GM12865 (cell line): ENCODE results near the gene ARHGAP20.

ENCODE experiments used
- DNase-seq: peaks from one replicate; pipeline ENCODE4 v3.0.0; 2010; ENCODE audit warnings: low read depth
- H3K4me3 ChIP-seq: 2 replicates; pipeline ENCODE4 v1.5.1; 2011; ENCODE audit warnings: mild to moderate bottlenecking, low read depth, low read length, control low read depth
- CTCF ChIP-seq: IDR thresholded peaks from 2 replicates; pipeline ENCODE4 v1.5.1; 2011; ENCODE audit warnings: low read length, control low read depth, low read depth, inconsistent platforms; ENCODE audit not compliant: insufficient read depth; ENCODE audit errors: missing control alignments

Gene ARHGAP20

DNA sequence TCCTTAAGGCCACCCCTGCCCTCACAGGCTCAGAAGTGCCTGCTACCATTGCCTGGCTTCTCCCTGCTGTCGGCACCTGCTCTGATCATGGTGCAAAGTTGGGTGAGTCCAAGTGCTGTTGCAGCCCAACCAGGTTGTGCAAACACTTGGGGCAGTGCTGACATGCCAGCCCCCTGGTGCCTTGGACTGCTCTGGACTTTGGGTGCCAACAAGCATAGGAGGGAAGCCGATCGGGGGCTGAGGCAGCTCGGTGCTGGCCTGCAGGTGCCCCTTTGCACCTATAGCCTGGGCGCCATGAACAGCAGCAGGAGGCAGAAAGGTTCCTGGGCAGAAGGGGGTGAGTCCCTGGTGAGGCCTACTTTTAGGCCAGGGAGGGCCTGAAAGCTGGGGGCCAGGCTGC lies 113.0 kb downstream of the ARHGAP20 start:
- no peak for TF ChIP-seq CTCF
- H3K4me3 ChIP-seq = no peak overlapping the region
- DNase-seq = no peak

DNA sequence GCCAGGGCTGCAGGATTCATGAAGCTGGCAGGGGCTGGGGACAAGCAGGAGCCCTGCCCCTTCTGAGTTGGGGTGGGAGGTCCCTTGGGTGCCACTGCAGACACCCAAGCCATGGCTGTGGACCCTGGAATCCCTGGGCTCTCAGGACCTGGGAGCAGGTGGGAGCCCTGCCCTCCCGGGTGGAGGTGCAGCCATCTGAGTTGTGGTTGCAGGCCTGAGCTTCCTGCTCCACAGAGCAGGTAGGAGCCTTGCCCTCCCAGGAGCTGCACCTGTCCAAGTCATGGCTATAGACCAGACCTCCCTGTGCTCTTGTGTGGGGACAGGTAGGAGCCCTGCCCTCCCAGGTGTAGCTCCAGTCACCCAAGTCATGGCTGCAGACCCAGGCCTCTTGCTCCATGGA lies 113.5 kb downstream of the ARHGAP20 start:
- no peak for DNase-seq
- TF ChIP-seq CTCF = no peak
- H3K4me3 ChIP-seq = no peak overlapping the region

- no peak for TF ChIP-seq CTCF
- no peak for DNase-seq
- no peak overlapping the region for H3K4me3 ChIP-seq
These were observed 124.3 kb downstream of the ARHGAP20 start for GRCh38 chr11:110587972-110588371.

DNA sequence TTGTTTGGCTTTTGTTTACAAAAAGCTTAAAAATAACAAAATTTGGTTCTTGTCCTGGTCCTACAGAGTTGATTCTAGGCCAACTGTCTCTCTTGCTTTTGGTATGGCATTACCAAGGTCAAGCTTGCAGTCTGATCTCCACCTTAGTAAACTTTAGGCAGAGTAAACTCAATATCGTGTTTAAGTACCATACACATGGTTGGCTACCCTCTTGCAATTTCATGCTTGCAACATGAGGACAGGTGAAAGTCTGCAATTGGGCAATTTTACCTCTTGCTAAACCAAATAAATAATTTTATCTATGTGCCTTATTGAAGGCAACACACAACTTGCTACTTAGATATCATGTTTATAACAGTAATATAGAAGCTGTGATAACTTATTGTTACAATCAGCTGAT lies 125.1 kb downstream of the ARHGAP20 start:
- TF ChIP-seq CTCF = no peak
- DNase-seq = no peak
- no peak overlapping the region for H3K4me3 ChIP-seq

- H3K4me3 ChIP-seq = no peak overlapping the region
- TF ChIP-seq CTCF = no peak
- DNase-seq = no peak
These were observed 128.1 kb downstream of the ARHGAP20 start for GRCh38 chr11:110584150-110584549.

GRCh38 chr11:110582728-110583432 lies 129.4 kb downstream of the ARHGAP20 start:
- no peak for TF ChIP-seq CTCF
- H3K4me3 ChIP-seq = no peak overlapping the region
- DNase-seq = no peak

DNA sequence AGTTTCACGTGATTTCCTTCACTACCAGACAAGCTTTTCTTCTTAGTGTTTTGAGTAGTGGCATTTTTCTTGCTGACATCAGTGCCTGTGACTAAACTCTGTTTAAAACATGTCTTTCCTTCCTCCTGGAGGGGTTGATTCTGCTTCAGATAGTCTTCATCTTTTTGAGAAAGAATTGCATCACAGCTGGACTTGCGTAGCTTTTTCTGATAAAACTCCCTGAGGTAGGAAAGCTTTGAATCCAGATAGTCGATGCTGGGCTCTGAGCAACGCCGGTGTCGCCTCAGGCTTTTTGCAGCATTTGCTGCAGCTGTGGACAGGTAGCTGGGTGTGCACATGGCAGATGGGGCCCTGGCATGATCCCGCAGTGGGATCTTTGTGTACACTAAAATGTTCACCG lies 131.7 kb downstream of the ARHGAP20 start:
- no peak for DNase-seq
- no peak for TF ChIP-seq CTCF
- H3K4me3 ChIP-seq = no peak overlapping the region
